ENCODE results near the gene MAP10. TPM values are rescaled to one million over a fixed set of nuclear protein-coding genes. Genes with fewer than 3 reads are reported as not detected.

MAP10 gene
- total RNA-seq, 1 donor from 2014 or later: 3.3 TPM

GRCh38 chr1:232797856-232798510 is 7.2 kb upstream of the MAP10 start:
- DNase-seq (ENCODE audit: low read depth): no peak
- TF ChIP-seq CTCF (conservative IDR thresholded peaks at IDR 0.05; ENCODE audit: low read depth, low read length): no peak
- no peak overlapping the region for H3K4me3 ChIP-seq (ENCODE audit: low read depth, low read length)

DNA sequence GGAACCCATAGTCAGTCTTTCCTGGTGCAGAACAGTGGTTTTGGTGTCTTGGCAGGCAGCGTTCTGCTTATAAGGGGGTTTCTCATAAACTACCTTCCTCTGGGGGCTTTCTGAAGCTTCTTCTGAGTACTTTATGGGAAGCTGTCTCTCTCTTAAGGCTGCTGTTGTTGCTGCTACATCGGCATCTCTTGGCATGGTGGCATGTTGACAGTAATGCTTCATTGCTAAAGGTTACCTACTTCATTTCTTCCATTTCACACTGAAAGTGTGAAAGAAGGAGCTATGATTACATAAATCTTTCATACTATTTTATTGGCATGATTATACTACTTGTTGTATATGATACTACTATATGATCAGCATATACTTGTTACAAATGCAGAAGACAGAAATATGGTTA is 6.3 kb upstream of the MAP10 start:
- TF ChIP-seq CTCF (conservative IDR thresholded peaks at IDR 0.05; ENCODE audit: low read depth, low read length): no peak
- no peak overlapping the region for H3K4me3 ChIP-seq (ENCODE audit: low read depth, low read length)
- DNase-seq (ENCODE audit: low read depth): no peak

GRCh38 chr1:232806186-232806510 is 932 bp downstream of the MAP10 start:
- DNase-seq (ENCODE audit: low read depth): no peak
- peak overlapping the region; percentile 63 for H3K4me3 ChIP-seq (ENCODE audit: low read depth, low read length)
- no peak for TF ChIP-seq CTCF (conservative IDR thresholded peaks at IDR 0.05; ENCODE audit: low read depth, low read length)

GRCh38 chr1:232810856-232811255 is 5.6 kb downstream of the MAP10 start:
- no peak for DNase-seq (ENCODE audit: low read depth)
- no peak for TF ChIP-seq CTCF (conservative IDR thresholded peaks at IDR 0.05; ENCODE audit: low read depth, low read length)
- H3K4me3 ChIP-seq (ENCODE audit: low read depth, low read length): no peak overlapping the region

GRCh38 chr1:232812560-232812959 is 7.3 kb downstream of the MAP10 start:
- TF ChIP-seq CTCF (conservative IDR thresholded peaks at IDR 0.05; ENCODE audit: low read depth, low read length): no peak
- no peak overlapping the region for H3K4me3 ChIP-seq (ENCODE audit: low read depth, low read length)
- DNase-seq (ENCODE audit: low read depth): no peak

DNA sequence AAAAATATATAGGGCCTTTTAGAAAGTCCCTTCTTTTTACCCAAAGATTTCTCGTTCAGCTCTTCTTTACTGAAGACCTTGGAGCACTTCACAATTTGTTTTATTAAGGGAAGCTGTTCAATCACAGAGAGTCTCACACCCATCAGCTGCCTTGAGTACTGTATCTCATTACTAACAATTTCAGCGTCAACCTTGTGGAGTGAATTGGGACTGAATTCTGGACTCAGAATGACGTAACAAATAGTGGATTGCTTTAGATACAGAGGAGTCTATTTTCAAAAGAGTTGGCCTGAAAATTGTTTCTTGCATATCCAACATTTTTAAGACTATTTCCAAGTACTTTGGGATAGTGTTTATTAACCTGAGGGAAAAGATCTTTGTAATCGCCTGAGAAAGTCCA is 7.9 kb downstream of the MAP10 start:
- DNase-seq (ENCODE audit: low read depth): no peak
- no peak for TF ChIP-seq CTCF (conservative IDR thresholded peaks at IDR 0.05; ENCODE audit: low read depth, low read length)
- no peak overlapping the region for H3K4me3 ChIP-seq (ENCODE audit: low read depth, low read length)

- no peak overlapping the region for H3K4me3 ChIP-seq (ENCODE audit: low read depth, low read length)
- no peak for DNase-seq (ENCODE audit: low read depth)
- TF ChIP-seq CTCF (conservative IDR thresholded peaks at IDR 0.05; ENCODE audit: low read depth, low read length): no peak
These were observed 8.5 kb downstream of the MAP10 start for GRCh38 chr1:232813760-232814159.

All from epithelial cell of proximal tubule (primary cell).